Loucy (cell line): Measurements from ENCODE around the gene BTC.
"Not testable (repeated sequence)": the region's sequence is repeated elsewhere in the genome, so short reads cannot be mapped to it uniquely, and the experiment has no call there.

Source experiments
- H2AFZ ChIP-seq: fragments of 200-600 bp; sonication (generic); 2 replicates; pipeline ENCODE4 v1.6.0; 2016; ENCODE audit warnings: antibody characterized with exemption, mild to moderate bottlenecking, low read length, moderate library complexity
- H3F3A ChIP-seq: fragments of 200-600 bp; 2 replicates; pipeline ENCODE4 v1.6.0; 2016; ENCODE audit warnings: antibody characterized with exemption, low read depth, mild to moderate bottlenecking
- H3K27me3 ChIP-seq: fragments of 200-600 bp; sonication (generic); 2 replicates; pipeline ENCODE4 v1.6.1; 2014; ENCODE audit warnings: low read length, mild to moderate bottlenecking; ENCODE audit not compliant: insufficient read depth, poor library complexity, severe bottlenecking
- H3K36me3 ChIP-seq: fragments of 200-600 bp; sonication (generic); 2 replicates; pipeline ENCODE4 v1.6.1; 2016; ENCODE audit warnings: low read length; ENCODE audit not compliant: insufficient read depth
- H3K4me1 ChIP-seq: fragments of 200-600 bp; sonication (generic); 2 replicates; pipeline ENCODE4 v1.5.1; 2014; ENCODE audit warnings: low read length, mild to moderate bottlenecking; ENCODE audit not compliant: insufficient read depth, poor library complexity, severe bottlenecking
- H3K4me2 ChIP-seq: fragments of 200-600 bp; sonication (generic); 2 replicates; pipeline ENCODE4 v1.6.0; 2014; ENCODE audit warnings: antibody characterized with exemption, low read length, low read depth, mild to moderate bottlenecking; ENCODE audit not compliant: poor library complexity, severe bottlenecking
- H3K4me3 ChIP-seq: fragments of 200-600 bp; sonication (generic); 2 replicates; pipeline ENCODE4 v1.5.1; 2014; ENCODE audit warnings: low read length, mild to moderate bottlenecking, mixed read lengths; ENCODE audit not compliant: poor library complexity, severe bottlenecking
- H3K79me2 ChIP-seq: fragments of 200-600 bp; sonication (generic); 2 replicates; pipeline ENCODE4 v1.6.1; 2014; ENCODE audit warnings: low read length; ENCODE audit not compliant: insufficient read depth
- H3K9ac ChIP-seq: fragments of 200-600 bp; sonication (generic); 2 replicates; pipeline ENCODE4 v1.6.0; 2014; ENCODE audit warnings: mild to moderate bottlenecking, low read depth, low read length, moderate library complexity; ENCODE audit not compliant: poor library complexity, severe bottlenecking
- H3K9me2 ChIP-seq: fragments of 200-600 bp; sonication (generic); replicated peaks from 2 replicates; pipeline ENCODE4 v1.6.1; 2016; ENCODE audit warnings: low read depth, low read length, mixed read lengths
- H3K9me3 ChIP-seq: fragments of 200-600 bp; sonication (generic); 2 replicates; pipeline ENCODE4 v1.6.1; 2014; ENCODE audit warnings: mild to moderate bottlenecking, antibody characterized with exemption, low read length, low read depth; ENCODE audit not compliant: insufficient read depth
- H4K20me1 ChIP-seq: fragments of 200-600 bp; sonication (generic); 2 replicates; pipeline ENCODE4 v1.6.0; 2014; ENCODE audit warnings: antibody characterized with exemption, low read length, mild to moderate bottlenecking; ENCODE audit not compliant: insufficient read depth, poor library complexity, severe bottlenecking
- CTCF ChIP-seq: fragments of 200-600 bp; sonication (generic); conservative IDR thresholded peaks from 2 replicates; pipeline ENCODE4 v1.5.1; 2014; ENCODE audit warnings: mild to moderate bottlenecking, antibody characterized with exemption, low read length
- EZH2phosphoT487 ChIP-seq: fragments of 200-600 bp; IDR thresholded peaks from 2 replicates; pipeline ENCODE4 v1.6.1; 2018; ENCODE audit warnings: antibody characterized with exemption, mild to moderate bottlenecking, moderate library complexity, borderline replicate concordance

BTC gene

GRCh38 chr4:74821541-74821940 lies 27.2 kb upstream of the BTC start:
- Histone ChIP-seq H3K4me2 (no peak overlapping the region), H3K9me2 (no peaks in the 10 kb centered on the region), H3K36me3 (no peaks in the 10 kb centered on the region), H2AFZ (no peak overlapping the region), H3F3A (no peaks in the 10 kb centered on the region), H3K9ac (no peak overlapping the region), H3K9me3 (no peaks in the 10 kb centered on the region), H3K4me1 (no peaks in the 10 kb centered on the region), H3K79me2 (no peaks in the 10 kb centered on the region), H3K4me3 (no peak overlapping the region), H3K27me3 (no peaks in the 10 kb centered on the region), H4K20me1 (no peaks in the 10 kb centered on the region)
- TF ChIP-seq CTCF, result no peak
- no peak for TF ChIP-seq EZH2phosphoT487

GRCh38 chr4:74814052-74814451 lies 19.7 kb upstream of the BTC start:
- Histone ChIP-seq H2AFZ (no peak overlapping the region), H3K9me3 (no peaks in the 10 kb centered on the region), H3K27me3 (no peaks in the 10 kb centered on the region), H3K4me1 (no peaks in the 10 kb centered on the region), H3K36me3 (no peaks in the 10 kb centered on the region), H3K9ac (no peak overlapping the region), H4K20me1 (no peaks in the 10 kb centered on the region), H3K79me2 (no peaks in the 10 kb centered on the region), H3F3A (no peaks in the 10 kb centered on the region), H3K4me3 (no peak overlapping the region), H3K4me2 (no peak overlapping the region), H3K9me2 (no peaks in the 10 kb centered on the region)
- TF ChIP-seq EZH2phosphoT487 (no peak), CTCF (no peak)

- not testable (repeated sequence) for H2AFZ ChIP-seq, H3K4me1 ChIP-seq, H3K4me2 ChIP-seq, H3K36me3 ChIP-seq, H3K9me3 ChIP-seq, H3K9ac ChIP-seq, H3K4me3 ChIP-seq, H3F3A ChIP-seq, H3K79me2 ChIP-seq, H3K27me3 ChIP-seq, H4K20me1 ChIP-seq, H3K9me2 ChIP-seq
Observed at GRCh38 chr4:74812056-74812455, 17.7 kb upstream of the BTC start.

GRCh38 chr4:74805601-74806000 lies 11.3 kb upstream of the BTC start:
- Histone ChIP-seq H3K36me3 (no peaks in the 10 kb centered on the region), H4K20me1 (no peaks in the 10 kb centered on the region), H3F3A (no peaks in the 10 kb centered on the region), H3K4me2 (no peak overlapping the region), H3K9me2 (no peaks in the 10 kb centered on the region), H2AFZ (no peak overlapping the region), H3K79me2 (no peaks in the 10 kb centered on the region), H3K27me3 (no peaks in the 10 kb centered on the region), H3K9ac (no peak overlapping the region), H3K4me1 (no peaks in the 10 kb centered on the region), H3K9me3 (no peaks in the 10 kb centered on the region), H3K4me3 (no peak overlapping the region)
- TF ChIP-seq CTCF, result no peak
- no peak for TF ChIP-seq EZH2phosphoT487
